Measurements from ENCODE around the gene DNAJA2.

The DNAJA2 gene

GRCh38 chr16:46997844-46998243 is 24.4 kb upstream of the DNAJA2 start:
- no peaks in the 10 kb centered on the region for H3K27me3 ChIP-seq
- TF ChIP-seq CTCF (IDR thresholded peaks at IDR 0.05), result no peak
- no peak overlapping the region for H3K27ac ChIP-seq
- intact Hi-C loops (cut with DNase I; ENCODE audit: low total_unique reads), result no loop called here
- no peak overlapping the region for H3K4me3 ChIP-seq
- H3K9me3 ChIP-seq, result no peaks in the 10 kb centered on the region
- no peak for DNase-seq
- H3K4me1 ChIP-seq, result no peaks in the 10 kb centered on the region
- no peaks in the 10 kb centered on the region for H3K36me3 ChIP-seq

GRCh38 chr16:46996952-46997458 is 23.5 kb upstream of the DNAJA2 start:
- no peak for DNase-seq
- TF ChIP-seq CTCF (IDR thresholded peaks at IDR 0.05), result no peak
- H3K4me3 ChIP-seq, result no peak overlapping the region
- peaks cover 0 to 5% of the 10 kb centered on the region in 2 donors for H3K27me3 ChIP-seq
- no peaks in the 10 kb centered on the region for H3K4me1 ChIP-seq
- no peaks in the 10 kb centered on the region for H3K36me3 ChIP-seq
- intact Hi-C loops (cut with DNase I; ENCODE audit: low total_unique reads), result no loop called here
- no peaks in the 10 kb centered on the region for H3K9me3 ChIP-seq
- H3K27ac ChIP-seq, result no peak overlapping the region

- no peak overlapping the region for H3K4me3 ChIP-seq
- no peaks in the 10 kb centered on the region for H3K4me1 ChIP-seq
- no peak for TF ChIP-seq CTCF (IDR thresholded peaks at IDR 0.05)
- intact Hi-C loops (cut with DNase I; ENCODE audit: low total_unique reads), result no loop called here
- H3K27ac ChIP-seq, result no peak overlapping the region
- no peaks in the 10 kb centered on the region for H3K36me3 ChIP-seq
- H3K9me3 ChIP-seq, result no peaks in the 10 kb centered on the region
- peaks cover 0 to 5% of the 10 kb centered on the region in 2 donors for H3K27me3 ChIP-seq
- DNase-seq, result no peak
Measured at GRCh38 chr16:46996391-46996790, 22.9 kb upstream of the DNAJA2 start.

GRCh38 chr16:46991729-46992704 is 18.5 kb upstream of the DNAJA2 start:
- DNase-seq, result no peak
- Histone ChIP-seq H3K27me3 (peaks cover 0 to 5% of the 10 kb centered on the region in 2 donors), H3K27ac (no peak overlapping the region), H3K9me3 (no peaks in the 10 kb centered on the region), H3K4me1 (peaks cover 0 to 3% (median 1%) of the 10 kb centered on the region in 4 donors), H3K36me3 (no peaks in the 10 kb centered on the region), H3K4me3 (no peak overlapping the region)
- intact Hi-C loops (cut with DNase I; ENCODE audit: low total_unique reads), result no loop called here
- TF ChIP-seq CTCF (IDR thresholded peaks at IDR 0.05), result no peak

- no peaks in the 10 kb centered on the region for H3K9me3 ChIP-seq
- H3K27me3 ChIP-seq, result no peaks in the 10 kb centered on the region
- no peak overlapping the region for H3K27ac ChIP-seq
- peaks cover 0 to 8% (median 2%) of the 10 kb centered on the region in 4 donors for H3K4me1 ChIP-seq
- no peak overlapping the region for H3K4me3 ChIP-seq
- DNase-seq, result no peak
- no peaks in the 10 kb centered on the region for H3K36me3 ChIP-seq
- intact Hi-C loops (cut with DNase I; ENCODE audit: low total_unique reads), result no loop called here
- no peak for TF ChIP-seq CTCF (IDR thresholded peaks at IDR 0.05)
Measured at GRCh38 chr16:46986896-46987295, 13.4 kb upstream of the DNAJA2 start.

Data from tibial artery (tissue), 4 donors.